PC-3 (cell line): ENCODE data around the gene RET. TPM values are rescaled to one million over a fixed set of nuclear protein-coding genes. Genes with fewer than 3 reads are reported as not detected.

Experiments
- ATAC-seq: fragments of 200-7000 bp; cut with Tn5 transposase; 2 replicates; pipeline ENCODE4 v1.9.1; 2020; ENCODE audit warnings: mild to moderate bottlenecking, moderate library complexity
- BruUV-seq: library from RNA; stranded (reverse); fragments of 400-500 nt; replicated peaks from 2 replicates; lab custom pipeline; 2021; lab: Mats Ljungman, UMichigan
- CTCF ChIA-PET: fragments of 300-600 bp; sonication (Branson Sonifier 250); formaldehyde crosslinking; loops from one replicate; lab custom pipeline; 2022; ENCODE audit warnings: antibody characterized with exemption; lab: Charles Lee
- POLR2A ChIA-PET: fragments of 300-600 bp; sonication (Branson Sonifier 250); formaldehyde crosslinking; loops from one replicate; lab custom pipeline; 2022; ENCODE audit warnings: antibody characterized with exemption; ENCODE audit not compliant: unreplicated experiment; lab: Charles Lee
- DNase-seq: peaks from one replicate; pipeline ENCODE4 v3.0.0-alpha.2; 2015
- H2AFZ ChIP-seq: fragments of 300-600 bp; sonication (generic); 2 replicates; pipeline ENCODE4 v1.6.0; 2016; ENCODE audit warnings: antibody characterized with exemption, low read length
- H3F3A ChIP-seq: fragments of 300-600 bp; sonication (generic); one replicate; pipeline ENCODE4 v1.6.0; 2017; ENCODE audit warnings: antibody characterized with exemption, low read length, control low read depth, mild to moderate bottlenecking; ENCODE audit not compliant: unreplicated experiment
- H3K27ac ChIP-seq: fragments of 300-600 bp; sonication (generic); 2 replicates; pipeline ENCODE4 v1.5.1; 2016; ENCODE audit warnings: mild to moderate bottlenecking, low read length
- H3K27me3 ChIP-seq: fragments of 300-600 bp; sonication (generic); 2 replicates; pipeline ENCODE4 v1.6.1; 2016; ENCODE audit warnings: low read length, mixed read lengths
- H3K36me3 ChIP-seq: fragments of 300-600 bp; sonication (generic); 2 replicates; pipeline ENCODE4 v1.6.1; 2016; ENCODE audit warnings: low read depth, mixed run types, low read length, mixed read lengths
- H3K4me1 ChIP-seq: fragments of 300-600 bp; sonication (generic); 2 replicates; pipeline ENCODE4 v1.5.1; 2016; ENCODE audit warnings: low read length; ENCODE audit not compliant: insufficient read depth
- H3K4me2 ChIP-seq: fragments of 300-600 bp; sonication (generic); 2 replicates; pipeline ENCODE4 v1.6.0; 2016; ENCODE audit warnings: low read length
- H3K4me3 ChIP-seq: fragments of 300-600 bp; sonication (generic); 2 replicates; pipeline ENCODE4 v1.5.1; 2016; ENCODE audit warnings: mild to moderate bottlenecking, low read length, mixed read lengths
- H3K79me2 ChIP-seq: fragments of 300-600 bp; sonication (generic); 2 replicates; pipeline ENCODE4 v1.6.1; 2017; ENCODE audit warnings: low read length, mixed read lengths
- H3K9ac ChIP-seq: fragments of 300-600 bp; sonication (generic); 2 replicates; pipeline ENCODE4 v1.6.0; 2016; ENCODE audit warnings: mild to moderate bottlenecking, low read length
- H3K9me2 ChIP-seq: fragments of 300-600 bp; sonication (generic); replicated peaks from 2 replicates; pipeline ENCODE4 v1.6.1; 2016; ENCODE audit warnings: mixed run types, low read length, mixed read lengths
- H3K9me3 ChIP-seq: fragments of 300-600 bp; sonication (generic); 2 replicates; pipeline ENCODE4 v1.6.1; 2016; ENCODE audit warnings: low read length, mixed read lengths
- H4K20me1 ChIP-seq: fragments of 300-600 bp; sonication (generic); 2 replicates; pipeline ENCODE4 v1.6.1; 2016; ENCODE audit warnings: low read length, mixed read lengths
- EZH2 ChIP-seq: fragments of 300-600 bp; sonication (generic); IDR thresholded peaks from one replicate; pipeline ENCODE4 v1.6.1; 2017; ENCODE audit warnings: antibody characterized with exemption, mild to moderate bottlenecking, low read length; ENCODE audit not compliant: unreplicated experiment
- EZH2phosphoT487 ChIP-seq: fragments of 300-600 bp; sonication (generic); IDR thresholded peaks from 2 replicates; pipeline ENCODE4 v1.6.1; 2018; ENCODE audit warnings: mild to moderate bottlenecking, antibody characterized with exemption, low read length, borderline replicate concordance
- intact Hi-C: fragments of 100-400 bp; cut with micrococcal nuclease; formaldehyde crosslinking; loops from 2 replicates; pipeline ENCODE4 v1.9.0; 2023
- total RNA-seq: library from RNA; depleted of rRNA; stranded (reverse); fragments of >200 nt; gene quantifications from 2 replicates; pipeline ENCODE4 v1.2.3, GENCODE V29; 2014
- TF ChIP-seq, protein P1 (sequence below): fragments of 300-600 bp; sonication (generic); conservative IDR thresholded peaks from 2 replicates; pipeline ENCODE4 v1.5.1; 2017; ENCODE audit warnings: antibody characterized with exemption, low read depth, mild to moderate bottlenecking, low read length

The RET gene
- total RNA-seq, 1 experiment from 2014 or later: not detected

DNA sequence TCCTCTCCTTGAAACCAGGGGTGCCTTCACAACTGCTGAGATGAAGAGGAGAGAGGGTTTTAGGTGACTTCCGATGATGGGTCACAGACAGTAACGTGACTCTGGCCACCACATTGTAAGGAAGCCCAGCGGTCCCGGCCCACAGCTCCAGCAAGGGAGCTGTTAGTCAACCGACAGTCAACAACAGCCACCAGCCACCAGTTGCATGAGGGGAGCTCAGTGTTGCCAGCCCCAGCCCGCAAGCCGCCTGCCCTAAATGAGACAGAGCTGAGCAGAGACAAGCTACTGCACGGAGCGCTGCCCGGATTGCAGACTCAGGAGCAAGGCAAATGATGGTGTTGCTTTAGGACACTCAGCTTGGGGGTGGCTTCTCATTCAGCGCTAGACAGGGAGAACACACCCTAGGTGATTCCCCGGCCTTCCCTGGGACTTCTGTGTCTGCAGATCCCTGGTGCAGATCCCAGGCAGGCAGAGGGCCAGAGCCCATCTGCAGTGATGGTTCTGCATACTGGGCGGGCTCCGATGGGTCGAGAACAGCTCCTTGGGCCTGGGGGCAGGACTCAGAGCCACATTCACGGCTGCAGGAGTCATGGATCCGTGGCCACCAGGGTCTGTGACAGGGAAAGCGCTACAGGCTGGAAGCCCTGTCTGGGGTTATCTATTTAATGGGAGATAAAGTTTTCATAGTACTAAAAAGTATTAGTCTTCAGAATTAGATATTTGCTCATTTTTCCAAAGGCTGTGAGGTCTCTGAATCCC lies 14.3 kb upstream of the RET start:
- Histone ChIP-seq H3K36me3 (no peaks in the 10 kb centered on the region), H3K9me3 (no peaks in the 10 kb centered on the region), H3K9me2 (no peaks in the 10 kb centered on the region), H3K79me2 (no peaks in the 10 kb centered on the region), H2AFZ (no peak overlapping the region), H3F3A (no peaks in the 10 kb centered on the region), H4K20me1 (no peaks in the 10 kb centered on the region), H3K4me1 (no peaks in the 10 kb centered on the region), H3K4me2 (no peak overlapping the region), H3K9ac (no peak overlapping the region), H3K27me3 (peaks cover 53% of the 10 kb centered on the region), H3K27ac (no peak overlapping the region), H3K4me3 (no peak overlapping the region)
- POLR2A ChIA-PET: no interaction called here
- ATAC-seq (no peak), DNase-seq (no peak)
- BruUV-seq: no TSS peak
- intact Hi-C loops: no loop called here
- CTCF ChIA-PET: no interaction called here
- no peak for TF ChIP-seq EZH2phosphoT487
- TF ChIP-seq, protein P1, sequence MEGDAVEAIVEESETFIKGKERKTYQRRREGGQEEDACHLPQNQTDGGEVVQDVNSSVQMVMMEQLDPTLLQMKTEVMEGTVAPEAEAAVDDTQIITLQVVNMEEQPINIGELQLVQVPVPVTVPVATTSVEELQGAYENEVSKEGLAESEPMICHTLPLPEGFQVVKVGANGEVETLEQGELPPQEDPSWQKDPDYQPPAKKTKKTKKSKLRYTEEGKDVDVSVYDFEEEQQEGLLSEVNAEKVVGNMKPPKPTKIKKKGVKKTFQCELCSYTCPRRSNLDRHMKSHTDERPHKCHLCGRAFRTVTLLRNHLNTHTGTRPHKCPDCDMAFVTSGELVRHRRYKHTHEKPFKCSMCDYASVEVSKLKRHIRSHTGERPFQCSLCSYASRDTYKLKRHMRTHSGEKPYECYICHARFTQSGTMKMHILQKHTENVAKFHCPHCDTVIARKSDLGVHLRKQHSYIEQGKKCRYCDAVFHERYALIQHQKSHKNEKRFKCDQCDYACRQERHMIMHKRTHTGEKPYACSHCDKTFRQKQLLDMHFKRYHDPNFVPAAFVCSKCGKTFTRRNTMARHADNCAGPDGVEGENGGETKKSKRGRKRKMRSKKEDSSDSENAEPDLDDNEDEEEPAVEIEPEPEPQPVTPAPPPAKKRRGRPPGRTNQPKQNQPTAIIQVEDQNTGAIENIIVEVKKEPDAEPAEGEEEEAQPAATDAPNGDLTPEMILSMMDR: no peak
- no peak for TF ChIP-seq EZH2

DNA sequence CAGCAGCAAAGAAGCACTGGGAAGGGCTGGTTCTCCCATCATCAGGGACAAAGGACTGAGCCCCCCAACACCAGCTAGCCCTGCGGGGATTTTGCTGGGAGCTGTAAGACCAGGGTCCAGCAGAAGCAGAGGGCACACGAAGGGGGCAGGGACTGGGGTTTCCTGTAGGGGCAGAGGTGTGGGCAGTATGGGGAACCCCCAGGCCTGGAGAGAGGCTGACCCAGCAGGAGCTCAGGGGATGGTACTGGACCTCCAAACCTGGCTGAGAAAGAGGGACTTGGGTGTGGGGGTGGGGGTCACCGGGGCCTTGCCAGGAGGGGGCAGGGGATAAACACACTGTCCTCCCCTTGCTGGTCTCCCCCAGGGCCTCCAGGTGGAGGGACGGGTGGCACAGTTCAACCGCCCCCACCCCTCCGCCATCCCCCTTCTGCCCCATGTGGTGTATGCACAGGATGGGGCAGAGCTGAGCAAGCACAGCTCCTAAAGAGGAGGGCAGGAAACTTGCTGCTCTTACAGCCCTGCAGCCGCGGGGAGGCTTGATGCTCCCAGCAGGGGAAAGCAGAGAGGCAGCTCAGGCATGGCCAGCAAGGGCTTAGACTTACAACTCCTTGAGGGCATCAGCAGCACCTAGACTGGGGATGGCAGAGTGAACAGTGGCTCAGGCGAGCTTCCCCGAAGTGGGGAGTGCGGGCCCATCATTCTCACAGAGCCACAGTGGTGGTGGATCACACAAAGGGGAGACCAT lies 12.4 kb upstream of the RET start:
- TF ChIP-seq EZH2phosphoT487: no peak
- ATAC-seq (no peak), DNase-seq (no peak)
- CTCF ChIA-PET: no interaction called here
- no peaks in the 10 kb centered on the region for H3K9me3 ChIP-seq
- H3K4me1 ChIP-seq: no peaks in the 10 kb centered on the region
- no peaks in the 10 kb centered on the region for H3K79me2 ChIP-seq
- no peaks in the 10 kb centered on the region for H4K20me1 ChIP-seq
- no peaks in the 10 kb centered on the region for H3K36me3 ChIP-seq
- intact Hi-C loops: no loop called here
- H3K9me2 ChIP-seq: no peaks in the 10 kb centered on the region
- BruUV-seq: no TSS peak
- H3K4me3 ChIP-seq: no peak overlapping the region
- H3F3A ChIP-seq: no peaks in the 10 kb centered on the region
- H3K27me3 ChIP-seq: peaks cover 44% of the 10 kb centered on the region
- H3K9ac ChIP-seq: no peak overlapping the region
- no peak overlapping the region for H2AFZ ChIP-seq
- H3K27ac ChIP-seq: no peak overlapping the region
- POLR2A ChIA-PET: no interaction called here
- no peak overlapping the region for H3K4me2 ChIP-seq

- TF ChIP-seq EZH2phosphoT487: no peak
- TF ChIP-seq, protein P1: no peak
- no peak for TF ChIP-seq EZH2
- Histone ChIP-seq H3K4me3 (no peak overlapping the region), H4K20me1 (no peaks in the 10 kb centered on the region), H3K4me1 (no peaks in the 10 kb centered on the region), H3K79me2 (no peaks in the 10 kb centered on the region), H3K9me2 (no peaks in the 10 kb centered on the region), H3K4me2 (no peak overlapping the region), H2AFZ (no peak overlapping the region), H3F3A (no peaks in the 10 kb centered on the region), H3K9ac (no peak overlapping the region), H3K36me3 (no peaks in the 10 kb centered on the region), H3K27ac (no peak overlapping the region), H3K9me3 (no peaks in the 10 kb centered on the region), H3K27me3 (peaks cover 42% of the 10 kb centered on the region)
- BruUV-seq: no TSS peak
- ChIA-PET CTCF (no interaction called here), POLR2A (no interaction called here)
- intact Hi-C loops: no loop called here
- ATAC-seq (no peak), DNase-seq (no peak)
Observed at GRCh38 chr10:43065234-43065633, 11.6 kb upstream of the RET start.
